Fibroblast of lung (primary cell): Measurements from ENCODE around the gene POLR1G. TPM values are rescaled to one million over a fixed set of nuclear protein-coding genes. Genes with fewer than 3 reads are reported as not detected.

ENCODE experiments used
- DNase-seq, 2 donors: peaks; one replicate each; pipeline versions ENCODE4 v3.0.0 to v3.0.0-alpha.2; 2010; ENCODE audit warnings: low read depth in 2 of 2
- H2AFZ ChIP-seq: 2 replicates; pipeline ENCODE4 v1.5.1; 2012; ENCODE audit warnings: low read length, control low read depth, inconsistent platforms
- H3K27ac ChIP-seq: 2 replicates; pipeline ENCODE4 v1.5.1; 2011; ENCODE audit warnings: low read length, control low read depth; ENCODE audit not compliant: insufficient read depth
- H3K27me3 ChIP-seq: 2 replicates; pipeline ENCODE4 v1.5.1; 2011; ENCODE audit warnings: mild to moderate bottlenecking, low read length; ENCODE audit not compliant: control insufficient read depth, insufficient read depth
- H3K36me3 ChIP-seq: 2 replicates; pipeline ENCODE4 v1.5.1; 2011; ENCODE audit warnings: low read length; ENCODE audit not compliant: control insufficient read depth, insufficient read depth
- H3K4me1 ChIP-seq: 2 replicates; pipeline ENCODE4 v1.5.1; 2011; ENCODE audit warnings: low read length; ENCODE audit not compliant: control insufficient read depth, insufficient read depth; ENCODE audit errors: extremely low read depth
- H3K4me2 ChIP-seq: 2 replicates; pipeline ENCODE4 v1.5.1; 2011; ENCODE audit warnings: low read length, control low read depth; ENCODE audit not compliant: insufficient read depth; ENCODE audit errors: extremely low read depth
- H3K4me3 ChIP-seq, 4 experiments: fragments of 200-600 bp in 1 of 4; sonication (generic) in 1 of 4; replicated peaks in 1 of 4; 2 replicates each; pipeline ENCODE4 v1.5.1; 2011 to 2016; ENCODE audit warnings: low read length in 4 of 4, low read depth in 3 of 4, mild to moderate bottlenecking in 3 of 4, control low read depth in 2 of 4, inconsistent platforms in 1 of 4, mixed read lengths in 1 of 4; ENCODE audit not compliant: insufficient read depth in 1 of 4; ENCODE audit errors: control extremely low read depth in 1 of 4
- H3K79me2 ChIP-seq: 2 replicates; pipeline ENCODE4 v1.5.1; 2012; ENCODE audit warnings: mild to moderate bottlenecking, low read length, inconsistent platforms; ENCODE audit not compliant: control insufficient read depth, insufficient read depth
- H3K9ac ChIP-seq: 2 replicates; pipeline ENCODE4 v1.5.1; 2011; ENCODE audit warnings: mild to moderate bottlenecking, low read length, control low read depth; ENCODE audit not compliant: insufficient read depth
- H3K9me3 ChIP-seq: 2 replicates; pipeline ENCODE4 v1.5.1; 2012; ENCODE audit warnings: low read depth, low read length; ENCODE audit not compliant: control insufficient read depth, insufficient read depth
- H4K20me1 ChIP-seq: 2 replicates; pipeline ENCODE4 v1.5.1; 2011; ENCODE audit warnings: low read length; ENCODE audit not compliant: control insufficient read depth, insufficient read depth; ENCODE audit errors: extremely low read depth
- EZH2 ChIP-seq: IDR thresholded peaks from 2 replicates; pipeline ENCODE4 v1.5.1; 2012; ENCODE audit warnings: low read length, control low read depth, mild to moderate bottlenecking; ENCODE audit errors: missing control alignments
- polyA plus RNA-seq, 2 donors: library from polyadenylated mRNA; depleted of rRNA in 1 of 2; stranded (reverse) in 1 of 2; unstranded in 1 of 2; fragments of >200 nt; gene quantifications; 2 replicates each; pipeline ENCODE4 v1.2.1, GENCODE V29; 2011 to 2012; ENCODE audit warnings: missing spikeins in 1 of 2
- total RNA-seq: library from RNA; depleted of rRNA; stranded (reverse); fragments of >200 nt; gene quantifications from 2 replicates; pipeline ENCODE4 v1.2.1, GENCODE V29; 2014
- TF ChIP-seq, protein P1 (sequence below), 2 donors: IDR thresholded peaks in 1 of 2; conservative IDR thresholded peaks in 1 of 2; 1 replicate in 1 of 2; 2 replicates in 1 of 2; pipeline ENCODE4 v1.5.1; 2011 to 2012; ENCODE audit warnings: low read length in 2 of 2, control low read depth in 1 of 2, inconsistent platforms in 1 of 2, low read depth in 1 of 2, mild to moderate bottlenecking in 1 of 2

POLR1G gene
- total and polyA plus RNA-seq, 2 donors (not counting 1 experiment from before 2014, with no cell fraction given), result 3.6 to 4.7 TPM

DNA sequence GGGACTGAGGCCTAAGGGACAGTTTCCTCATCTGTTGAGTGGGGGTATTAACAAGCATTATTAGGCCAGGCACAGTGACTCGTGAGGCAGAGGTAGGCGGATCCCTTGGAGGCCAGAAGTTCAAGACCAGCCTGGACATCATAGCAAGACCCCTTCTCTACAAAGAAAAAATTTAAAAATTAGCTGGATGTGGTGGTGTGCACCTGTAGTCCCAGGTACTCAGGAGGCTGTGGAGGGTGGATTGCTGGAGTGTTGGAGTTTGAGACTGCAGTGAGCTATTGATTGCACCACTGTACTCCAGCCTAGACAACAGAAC, 50.0 kb downstream of the POLR1G start:
- peak overlapping the region; percentile 99 for H3K27ac ChIP-seq
- peak overlapping the region; percentile 87 for H3K4me2 ChIP-seq
- no peaks in the 10 kb centered on the region for H3K79me2 ChIP-seq
- H3K9me3 ChIP-seq, result no peaks in the 10 kb centered on the region
- no peak for DNase-seq
- H3K27me3 ChIP-seq, result no peaks in the 10 kb centered on the region
- peaks cover 14% of the 10 kb centered on the region for H3K4me1 ChIP-seq
- H2AFZ ChIP-seq, result no peak overlapping the region
- H3K9ac ChIP-seq, result peak overlapping the region; percentile 80
- H3K4me3 ChIP-seq, result no peak overlapping the region
- no peaks in the 10 kb centered on the region for H4K20me1 ChIP-seq
- TF ChIP-seq EZH2, result no peak
- TF ChIP-seq, protein P1, sequence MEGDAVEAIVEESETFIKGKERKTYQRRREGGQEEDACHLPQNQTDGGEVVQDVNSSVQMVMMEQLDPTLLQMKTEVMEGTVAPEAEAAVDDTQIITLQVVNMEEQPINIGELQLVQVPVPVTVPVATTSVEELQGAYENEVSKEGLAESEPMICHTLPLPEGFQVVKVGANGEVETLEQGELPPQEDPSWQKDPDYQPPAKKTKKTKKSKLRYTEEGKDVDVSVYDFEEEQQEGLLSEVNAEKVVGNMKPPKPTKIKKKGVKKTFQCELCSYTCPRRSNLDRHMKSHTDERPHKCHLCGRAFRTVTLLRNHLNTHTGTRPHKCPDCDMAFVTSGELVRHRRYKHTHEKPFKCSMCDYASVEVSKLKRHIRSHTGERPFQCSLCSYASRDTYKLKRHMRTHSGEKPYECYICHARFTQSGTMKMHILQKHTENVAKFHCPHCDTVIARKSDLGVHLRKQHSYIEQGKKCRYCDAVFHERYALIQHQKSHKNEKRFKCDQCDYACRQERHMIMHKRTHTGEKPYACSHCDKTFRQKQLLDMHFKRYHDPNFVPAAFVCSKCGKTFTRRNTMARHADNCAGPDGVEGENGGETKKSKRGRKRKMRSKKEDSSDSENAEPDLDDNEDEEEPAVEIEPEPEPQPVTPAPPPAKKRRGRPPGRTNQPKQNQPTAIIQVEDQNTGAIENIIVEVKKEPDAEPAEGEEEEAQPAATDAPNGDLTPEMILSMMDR (conservative IDR thresholded peaks at IDR 0.05 in 1 of 2, IDR thresholded peaks at IDR 0.05 in 1 of 2; ENCODE audit: low read depth in 1 of 2, low read length in 2 of 2), result no peak
- no peaks in the 10 kb centered on the region for H3K36me3 ChIP-seq

DNA sequence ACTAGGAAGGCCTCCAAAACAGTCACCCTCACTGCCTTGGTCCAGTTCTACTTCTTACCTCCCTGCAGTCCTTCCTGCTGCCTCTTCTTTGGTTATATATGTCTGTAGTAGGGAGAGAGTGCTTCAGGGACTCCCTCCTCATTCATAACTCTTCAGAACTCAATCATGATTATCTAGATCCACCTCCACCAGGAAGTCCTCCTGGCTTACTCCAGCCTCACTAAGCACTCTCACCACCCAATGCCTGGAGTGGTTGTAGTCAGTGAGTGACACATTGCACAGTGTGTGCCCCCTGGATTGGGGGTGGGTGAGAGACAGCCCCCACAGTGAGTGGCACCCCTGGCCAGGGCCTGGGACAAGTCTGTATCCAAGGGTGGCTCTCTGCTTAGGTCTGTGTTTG, 51.3 kb downstream of the POLR1G start:
- Histone ChIP-seq H3K4me2 (no peak overlapping the region), H3K27ac (no peak overlapping the region)

More for the DNA sequence above, 51.3 kb downstream of the POLR1G start:
- no peaks in the 10 kb centered on the region for H3K79me2 ChIP-seq
- no peak overlapping the region for H3K9ac ChIP-seq
- no peaks in the 10 kb centered on the region for H3K36me3 ChIP-seq
- DNase-seq, result no peak
- no peaks in the 10 kb centered on the region for H3K27me3 ChIP-seq
- H3K4me1 ChIP-seq, result peaks cover 14% of the 10 kb centered on the region
- no peaks in the 10 kb centered on the region for H4K20me1 ChIP-seq
- TF ChIP-seq, protein P1 (conservative IDR thresholded peaks at IDR 0.05 in 1 of 2, IDR thresholded peaks at IDR 0.05 in 1 of 2; ENCODE audit: low read depth in 1 of 2, low read length in 2 of 2), result no peak
- TF ChIP-seq EZH2, result no peak
- no peaks in the 10 kb centered on the region for H3K9me3 ChIP-seq
- no peak overlapping the region for H2AFZ ChIP-seq
- no peak overlapping the region for H3K4me3 ChIP-seq

Other genes starting within 250 kb of the POLR1G start
- 0.17 and 0.26 TPM in 2 replicates for gene NKPD1, start 245.7 kb upstream of the POLR1G start, total RNA-seq
- 0.01 TPM in 1 of 2 replicates, not detected in the other for gene NKPD1, start 245.7 kb upstream of the POLR1G start, polyA plus RNA-seq
- gene TRAPPC6A, start 228.4 kb upstream of the POLR1G start, total RNA-seq, result 15.9 and 20.0 TPM in 2 replicates
- gene TRAPPC6A, start 228.4 kb upstream of the POLR1G start, polyA plus RNA-seq, result 4.5 and 9.3 TPM in 2 replicates
- 2.6 and 3.8 TPM in 2 replicates for gene BLOC1S3, start 227.9 kb upstream of the POLR1G start, total RNA-seq
- gene BLOC1S3, start 227.9 kb upstream of the POLR1G start, polyA plus RNA-seq, result 5.2 and 5.6 TPM in 2 replicates
- under 0.01 TPM in 1 of 2 replicates, not detected in the other for gene EXOC3L2, start 161.2 kb upstream of the POLR1G start, total RNA-seq
- not detected in 2 replicates for gene EXOC3L2, start 161.2 kb upstream of the POLR1G start, polyA plus RNA-seq
- gene MARK4, start 155.4 kb upstream of the POLR1G start, total RNA-seq, result 7.4 and 8.9 TPM in 2 replicates
- gene MARK4, start 155.4 kb upstream of the POLR1G start, polyA plus RNA-seq, result 14.1 and 19.5 TPM in 2 replicates
- not detected in 2 replicates for gene CKM, start 83.8 kb upstream of the POLR1G start, total RNA-seq
- gene CKM, start 83.8 kb upstream of the POLR1G start, polyA plus RNA-seq, result 0.03 TPM in 1 of 2 replicates, not detected in the other
- 0.17 TPM in 1 of 2 replicates, not detected in the other for gene KLC3, start 65.9 kb upstream of the POLR1G start, total RNA-seq
- 0.09 TPM in 1 of 2 replicates, not detected in the other for gene KLC3, start 65.9 kb upstream of the POLR1G start, polyA plus RNA-seq
- 16.7 and 21.6 TPM in 2 replicates for gene ERCC2, start 36.1 kb upstream of the POLR1G start, total RNA-seq
- 51.6 and 57.1 TPM in 2 replicates for gene ERCC2, start 36.1 kb upstream of the POLR1G start, polyA plus RNA-seq
- 1.5 and 3.0 TPM in 2 replicates for gene PPP1R13L, start 1.6 kb upstream of the POLR1G start, total RNA-seq
- 1.2 and 5.8 TPM in 2 replicates for gene PPP1R13L, start 1.6 kb upstream of the POLR1G start, polyA plus RNA-seq
- gene ERCC1, start 17.3 kb downstream of the POLR1G start, total RNA-seq, result 81.1 and 81.4 TPM in 2 replicates
- gene ERCC1, start 17.3 kb downstream of the POLR1G start, polyA plus RNA-seq, result 49.3 and 69.6 TPM in 2 replicates
- 9.5 and 24.9 TPM in 2 replicates for gene FOSB, start 61.4 kb downstream of the POLR1G start, total RNA-seq
- 2.8 and 48.6 TPM in 2 replicates for gene FOSB, start 61.4 kb downstream of the POLR1G start, polyA plus RNA-seq
- gene RTN2, start 90.4 kb downstream of the POLR1G start, total RNA-seq, result 5.1 and 7.9 TPM in 2 replicates
- gene RTN2, start 90.4 kb downstream of the POLR1G start, polyA plus RNA-seq, result 8.9 and 11.7 TPM in 2 replicates
- 1.8 and 2.8 TPM in 2 replicates for gene PPM1N, start 91.8 kb downstream of the POLR1G start, total RNA-seq
- gene PPM1N, start 91.8 kb downstream of the POLR1G start, polyA plus RNA-seq, result 2.3 and 2.6 TPM in 2 replicates
- 33.1 and 40.3 TPM in 2 replicates for gene VASP, start 100.8 kb downstream of the POLR1G start, total RNA-seq
- 62.3 and 67.9 TPM in 2 replicates for gene VASP, start 100.8 kb downstream of the POLR1G start, polyA plus RNA-seq
- gene OPA3, start 178.2 kb downstream of the POLR1G start, total RNA-seq, result 3.1 and 3.8 TPM in 2 replicates
- gene OPA3, start 178.2 kb downstream of the POLR1G start, polyA plus RNA-seq, result 8.3 and 11.3 TPM in 2 replicates
- under 0.01 TPM in 1 of 2 replicates, not detected in the other for gene GPR4, start 195.6 kb downstream of the POLR1G start, total RNA-seq
- 0.47 and 0.58 TPM in 2 replicates for gene GPR4, start 195.6 kb downstream of the POLR1G start, polyA plus RNA-seq
- gene EML2, start 232.8 kb downstream of the POLR1G start, total RNA-seq, result 34.7 and 69.9 TPM in 2 replicates
- 11.0 and 11.2 TPM in 2 replicates for gene EML2, start 232.8 kb downstream of the POLR1G start, polyA plus RNA-seq